ENCODE results near the gene ADK.
"Not testable (repeated sequence)": the region's sequence is repeated elsewhere in the genome, so short reads cannot be mapped to it uniquely, and the experiment has no call there.

Gene ADK

GRCh38 chr10:74353021-74353420 is 202.0 kb downstream of the ADK start:
- not testable (repeated sequence) for DNase-seq (ENCODE audit: low read depth)

- DNase-seq (ENCODE audit: low read depth): no peak
These were observed 210.7 kb downstream of the ADK start for GRCh38 chr10:74361678-74362077.

GRCh38 chr10:74363727-74364126 is 212.7 kb downstream of the ADK start:
- no peak for DNase-seq (ENCODE audit: low read depth)

GRCh38 chr10:74365109-74365508 is 214.1 kb downstream of the ADK start:
- DNase-seq (ENCODE audit: low read depth): no peak

- no peak for DNase-seq (ENCODE audit: low read depth)
These were observed 220.7 kb downstream of the ADK start for GRCh38 chr10:74371696-74372095.

- DNase-seq (ENCODE audit: low read depth): no peak
These were observed 222.0 kb downstream of the ADK start for GRCh38 chr10:74373059-74373458.

- DNase-seq (ENCODE audit: low read depth): no peak
These were observed 226.5 kb downstream of the ADK start for GRCh38 chr10:74377476-74377875.

GRCh38 chr10:74379474-74379873 is 228.5 kb downstream of the ADK start:
- DNase-seq (ENCODE audit: low read depth): no peak

- DNase-seq (ENCODE audit: low read depth): no peak
These were observed 229.8 kb downstream of the ADK start for GRCh38 chr10:74380795-74381194.

GRCh38 chr10:74381291-74381853 is 230.4 kb downstream of the ADK start:
- no peak for DNase-seq (ENCODE audit: low read depth)

- no peak for DNase-seq (ENCODE audit: low read depth)
These were observed 231.6 kb downstream of the ADK start for GRCh38 chr10:74382663-74383062.

- DNase-seq (ENCODE audit: low read depth): no peak
These were observed 232.6 kb downstream of the ADK start for GRCh38 chr10:74383642-74384041.

- no peak for DNase-seq (ENCODE audit: low read depth)
These were observed 233.7 kb downstream of the ADK start for GRCh38 chr10:74384615-74385183.

- DNase-seq (ENCODE audit: low read depth): no peak
These were observed 237.8 kb downstream of the ADK start for GRCh38 chr10:74388801-74389200.

GRCh38 chr10:74391786-74392185 is 240.8 kb downstream of the ADK start:
- DNase-seq (ENCODE audit: low read depth): no peak

- DNase-seq (ENCODE audit: low read depth): no peak
These were observed 243.5 kb downstream of the ADK start for GRCh38 chr10:74394416-74394969.

GRCh38 chr10:74400186-74400585 is 249.2 kb downstream of the ADK start:
- no peak for DNase-seq (ENCODE audit: low read depth)

GRCh38 chr10:74406006-74406405 is 255.0 kb downstream of the ADK start:
- DNase-seq (ENCODE audit: low read depth): no peak

GRCh38 chr10:74415146-74415839 is 264.3 kb downstream of the ADK start:
- no peak for DNase-seq (ENCODE audit: low read depth)

- no peak for DNase-seq (ENCODE audit: low read depth)
These were observed 266.4 kb downstream of the ADK start for GRCh38 chr10:74417397-74417796.

GRCh38 chr10:74418285-74418872 is 267.4 kb downstream of the ADK start:
- no peak for DNase-seq (ENCODE audit: low read depth)

GRCh38 chr10:74419491-74419951 is 268.5 kb downstream of the ADK start:
- DNase-seq (ENCODE audit: low read depth): no peak

- no peak for DNase-seq (ENCODE audit: low read depth)
These were observed 268.9 kb downstream of the ADK start for GRCh38 chr10:74419958-74420375.

Data from fibroblast of the conjunctiva (primary cell).